HL-60 (cell line): ENCODE measurements around the gene CAMTA1.

Source experiments
- GABPA ChIP-seq: IDR thresholded peaks from 2 replicates; pipeline ENCODE4 v1.6.1; 2012; ENCODE audit warnings: low read depth
- REST ChIP-seq: IDR thresholded peaks from 2 replicates; pipeline ENCODE4 v1.6.1; 2012; ENCODE audit warnings: low read depth; ENCODE audit not compliant: insufficient replicate concordance
- TF ChIP-seq, protein P1 (sequence below): IDR thresholded peaks from one replicate; pipeline ENCODE4 v1.5.1; 2011; ENCODE audit warnings: low read length, control low read depth, inconsistent platforms; ENCODE audit not compliant: insufficient read depth

GRCh38 chr1:7068552-7068951 is 283.3 kb downstream of the CAMTA1 start:
- TF ChIP-seq, protein P1, sequence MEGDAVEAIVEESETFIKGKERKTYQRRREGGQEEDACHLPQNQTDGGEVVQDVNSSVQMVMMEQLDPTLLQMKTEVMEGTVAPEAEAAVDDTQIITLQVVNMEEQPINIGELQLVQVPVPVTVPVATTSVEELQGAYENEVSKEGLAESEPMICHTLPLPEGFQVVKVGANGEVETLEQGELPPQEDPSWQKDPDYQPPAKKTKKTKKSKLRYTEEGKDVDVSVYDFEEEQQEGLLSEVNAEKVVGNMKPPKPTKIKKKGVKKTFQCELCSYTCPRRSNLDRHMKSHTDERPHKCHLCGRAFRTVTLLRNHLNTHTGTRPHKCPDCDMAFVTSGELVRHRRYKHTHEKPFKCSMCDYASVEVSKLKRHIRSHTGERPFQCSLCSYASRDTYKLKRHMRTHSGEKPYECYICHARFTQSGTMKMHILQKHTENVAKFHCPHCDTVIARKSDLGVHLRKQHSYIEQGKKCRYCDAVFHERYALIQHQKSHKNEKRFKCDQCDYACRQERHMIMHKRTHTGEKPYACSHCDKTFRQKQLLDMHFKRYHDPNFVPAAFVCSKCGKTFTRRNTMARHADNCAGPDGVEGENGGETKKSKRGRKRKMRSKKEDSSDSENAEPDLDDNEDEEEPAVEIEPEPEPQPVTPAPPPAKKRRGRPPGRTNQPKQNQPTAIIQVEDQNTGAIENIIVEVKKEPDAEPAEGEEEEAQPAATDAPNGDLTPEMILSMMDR = no peak
- TF ChIP-seq GABPA (no peak), REST (no peak)
